ENCODE measurements around the gene SRGN. TPM values are rescaled to one million over a fixed set of nuclear protein-coding genes. Genes with fewer than 3 reads are reported as not detected.

The SRGN gene
- total and polyA plus RNA-seq, 2 of the 13 experiments (the other 11 are each of a cell fraction or from before 2014, with no cell fraction given) = 0.09 TPM; not detected in 1

DNA sequence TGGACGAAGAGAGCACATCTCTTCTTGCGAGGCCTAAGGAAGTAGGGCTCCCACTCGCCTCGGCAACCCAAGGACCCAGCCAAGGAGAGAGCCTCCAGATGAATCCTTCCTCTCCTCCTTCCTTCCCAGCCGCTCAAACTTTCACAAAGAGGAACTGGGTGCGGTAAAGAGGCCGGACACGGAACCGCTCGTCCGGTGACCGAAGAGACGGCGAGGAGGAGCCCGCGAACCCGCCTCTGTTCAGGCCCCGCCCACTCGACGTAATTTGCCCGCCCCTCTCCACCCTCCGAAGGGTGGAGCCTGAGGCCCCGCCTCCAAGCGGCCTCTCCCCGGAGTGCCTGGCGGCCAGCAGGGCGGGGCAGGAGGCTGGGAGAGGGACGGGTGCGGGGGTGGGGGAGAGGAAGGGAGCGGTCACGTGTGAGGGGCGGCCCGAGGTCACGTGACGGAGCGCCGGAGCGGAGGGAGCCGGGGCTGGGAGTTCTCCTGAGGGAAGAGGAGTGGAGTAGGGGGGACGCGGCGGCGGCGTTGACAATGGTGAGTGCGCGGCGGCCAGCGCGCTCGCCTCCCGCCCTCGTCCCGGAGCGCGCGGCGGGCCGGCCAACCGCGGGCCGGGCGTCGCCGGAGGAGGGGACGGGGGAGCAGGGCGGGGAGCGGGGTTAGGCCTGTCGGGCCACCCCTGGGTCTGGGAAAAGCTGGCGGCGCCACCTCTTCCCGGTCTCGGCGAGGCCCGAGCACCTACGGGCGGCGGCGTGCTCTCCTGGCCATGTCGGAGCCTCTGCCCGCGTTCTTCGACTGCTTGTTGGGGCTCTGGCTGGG lies 36.1 kb downstream of the SRGN start, which contains the start of gene VPS26A (continued):
- TF ChIP-seq, protein P1, sequence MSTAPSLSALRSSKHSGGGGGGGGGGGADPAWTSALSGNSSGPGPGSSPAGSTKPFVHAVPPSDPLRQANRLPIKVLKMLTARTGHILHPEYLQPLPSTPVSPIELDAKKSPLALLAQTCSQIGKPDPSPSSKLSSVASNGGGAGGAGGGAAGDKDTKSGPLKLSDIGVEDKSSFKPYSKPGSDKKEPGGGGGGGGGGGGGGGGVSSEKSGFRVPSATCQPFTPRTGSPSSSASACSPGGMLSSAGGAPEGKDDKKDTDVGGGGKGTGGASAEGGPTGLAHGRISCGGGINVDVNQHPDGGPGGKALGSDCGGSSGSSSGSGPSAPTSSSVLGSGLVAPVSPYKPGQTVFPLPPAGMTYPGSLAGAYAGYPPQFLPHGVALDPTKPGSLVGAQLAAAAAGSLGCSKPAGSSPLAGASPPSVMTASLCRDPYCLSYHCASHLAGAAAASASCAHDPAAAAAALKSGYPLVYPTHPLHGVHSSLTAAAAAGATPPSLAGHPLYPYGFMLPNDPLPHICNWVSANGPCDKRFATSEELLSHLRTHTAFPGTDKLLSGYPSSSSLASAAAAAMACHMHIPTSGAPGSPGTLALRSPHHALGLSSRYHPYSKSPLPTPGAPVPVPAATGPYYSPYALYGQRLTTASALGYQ (CRISPR knock-in tag; IDR thresholded peaks at IDR 0.05) = no peak
- TF ChIP-seq ZNF451 (CRISPR knock-in tag; IDR thresholded peaks at IDR 0.05) (no peak), ZNF7 (CRISPR knock-in tag; IDR thresholded peaks at IDR 0.05) (no peak), ZNF510 (CRISPR knock-in tag; IDR thresholded peaks at IDR 0.05; ENCODE audit: low read depth) (no peak), ZFP37 (CRISPR knock-in tag; IDR thresholded peaks at IDR 0.05; ENCODE audit: borderline replicate concordance) (peak; percentile 29; the same call in 1 of the 2 replicates), ZNF292 (CRISPR knock-in tag; IDR thresholded peaks at IDR 0.05; ENCODE audit: borderline replicate concordance, low read depth) (no peak), ZMAT3 (CRISPR knock-in tag; conservative IDR thresholded peaks at IDR 0.05) (peak; percentile 84; the same call in 1 of the 2 replicates), NPAS2 (CRISPR knock-in tag; IDR thresholded peaks at IDR 0.05; ENCODE audit: borderline replicate concordance) (no peak), ZIK1 (CRISPR knock-in tag; IDR thresholded peaks at IDR 0.05; ENCODE audit: borderline replicate concordance, low read depth) (no peak), MAFK (conservative IDR thresholded peaks at IDR 0.05 in 1 of 2, IDR thresholded peaks at IDR 0.05 in 1 of 2; ENCODE audit: low read length in 2 of 2) (no peak), CCAR2 (optimal IDR thresholded peaks at IDR 0.05; ENCODE audit: low read depth, low read length) (no peak), BCL6 (CRISPR knock-in tag; IDR thresholded peaks at IDR 0.05) (no peak; the same call in 1 of the 2 replicates), TRIM24 (CRISPR knock-in tag; IDR thresholded peaks at IDR 0.05) (no peak)
- TF ChIP-seq, protein P2, sequence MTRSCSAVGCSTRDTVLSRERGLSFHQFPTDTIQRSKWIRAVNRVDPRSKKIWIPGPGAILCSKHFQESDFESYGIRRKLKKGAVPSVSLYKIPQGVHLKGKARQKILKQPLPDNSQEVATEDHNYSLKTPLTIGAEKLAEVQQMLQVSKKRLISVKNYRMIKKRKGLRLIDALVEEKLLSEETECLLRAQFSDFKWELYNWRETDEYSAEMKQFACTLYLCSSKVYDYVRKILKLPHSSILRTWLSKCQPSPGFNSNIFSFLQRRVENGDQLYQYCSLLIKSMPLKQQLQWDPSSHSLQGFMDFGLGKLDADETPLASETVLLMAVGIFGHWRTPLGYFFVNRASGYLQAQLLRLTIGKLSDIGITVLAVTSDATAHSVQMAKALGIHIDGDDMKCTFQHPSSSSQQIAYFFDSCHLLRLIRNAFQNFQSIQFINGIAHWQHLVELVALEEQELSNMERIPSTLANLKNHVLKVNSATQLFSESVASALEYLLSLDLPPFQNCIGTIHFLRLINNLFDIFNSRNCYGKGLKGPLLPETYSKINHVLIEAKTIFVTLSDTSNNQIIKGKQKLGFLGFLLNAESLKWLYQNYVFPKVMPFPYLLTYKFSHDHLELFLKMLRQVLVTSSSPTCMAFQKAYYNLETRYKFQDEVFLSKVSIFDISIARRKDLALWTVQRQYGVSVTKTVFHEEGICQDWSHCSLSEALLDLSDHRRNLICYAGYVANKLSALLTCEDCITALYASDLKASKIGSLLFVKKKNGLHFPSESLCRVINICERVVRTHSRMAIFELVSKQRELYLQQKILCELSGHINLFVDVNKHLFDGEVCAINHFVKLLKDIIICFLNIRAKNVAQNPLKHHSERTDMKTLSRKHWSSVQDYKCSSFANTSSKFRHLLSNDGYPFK (CRISPR knock-in tag; IDR thresholded peaks at IDR 0.05; ENCODE audit: borderline replicate concordance) = peak; percentile 76; the same call in 1 of the 2 replicates
- TF ChIP-seq, protein P3, sequence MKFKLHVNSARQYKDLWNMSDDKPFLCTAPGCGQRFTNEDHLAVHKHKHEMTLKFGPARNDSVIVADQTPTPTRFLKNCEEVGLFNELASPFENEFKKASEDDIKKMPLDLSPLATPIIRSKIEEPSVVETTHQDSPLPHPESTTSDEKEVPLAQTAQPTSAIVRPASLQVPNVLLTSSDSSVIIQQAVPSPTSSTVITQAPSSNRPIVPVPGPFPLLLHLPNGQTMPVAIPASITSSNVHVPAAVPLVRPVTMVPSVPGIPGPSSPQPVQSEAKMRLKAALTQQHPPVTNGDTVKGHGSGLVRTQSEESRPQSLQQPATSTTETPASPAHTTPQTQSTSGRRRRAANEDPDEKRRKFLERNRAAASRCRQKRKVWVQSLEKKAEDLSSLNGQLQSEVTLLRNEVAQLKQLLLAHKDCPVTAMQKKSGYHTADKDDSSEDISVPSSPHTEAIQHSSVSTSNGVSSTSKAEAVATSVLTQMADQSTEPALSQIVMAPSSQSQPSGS (CRISPR knock-in tag; IDR thresholded peaks at IDR 0.05) = 0 out of 2 replicates have a peak, but pooled peaks have one; percentile 31
- TF ChIP-seq, protein P4, sequence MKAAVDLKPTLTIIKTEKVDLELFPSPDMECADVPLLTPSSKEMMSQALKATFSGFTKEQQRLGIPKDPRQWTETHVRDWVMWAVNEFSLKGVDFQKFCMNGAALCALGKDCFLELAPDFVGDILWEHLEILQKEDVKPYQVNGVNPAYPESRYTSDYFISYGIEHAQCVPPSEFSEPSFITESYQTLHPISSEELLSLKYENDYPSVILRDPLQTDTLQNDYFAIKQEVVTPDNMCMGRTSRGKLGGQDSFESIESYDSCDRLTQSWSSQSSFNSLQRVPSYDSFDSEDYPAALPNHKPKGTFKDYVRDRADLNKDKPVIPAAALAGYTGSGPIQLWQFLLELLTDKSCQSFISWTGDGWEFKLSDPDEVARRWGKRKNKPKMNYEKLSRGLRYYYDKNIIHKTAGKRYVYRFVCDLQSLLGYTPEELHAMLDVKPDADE (CRISPR knock-in tag; IDR thresholded peaks at IDR 0.05) = no peak
- TF ChIP-seq, protein P5, sequence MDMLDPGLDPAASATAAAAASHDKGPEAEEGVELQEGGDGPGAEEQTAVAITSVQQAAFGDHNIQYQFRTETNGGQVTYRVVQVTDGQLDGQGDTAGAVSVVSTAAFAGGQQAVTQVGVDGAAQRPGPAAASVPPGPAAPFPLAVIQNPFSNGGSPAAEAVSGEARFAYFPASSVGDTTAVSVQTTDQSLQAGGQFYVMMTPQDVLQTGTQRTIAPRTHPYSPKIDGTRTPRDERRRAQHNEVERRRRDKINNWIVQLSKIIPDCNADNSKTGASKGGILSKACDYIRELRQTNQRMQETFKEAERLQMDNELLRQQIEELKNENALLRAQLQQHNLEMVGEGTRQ (IDR thresholded peaks at IDR 0.05; ENCODE audit: low read depth, low read length) = peak; percentile 98
- TF ChIP-seq, protein P5 (CRISPR knock-in tag; IDR thresholded peaks at IDR 0.05; ENCODE audit: borderline replicate concordance) = peak; percentile 94; the same call in 1 of the 2 replicates
